Loucy (cell line): ENCODE data around the gene DLK1.

Experiments used
- EZH2phosphoT487 ChIP-seq: fragments of 200-600 bp; IDR thresholded peaks from 2 replicates; pipeline ENCODE4 v1.6.1; 2018; ENCODE audit warnings: antibody characterized with exemption, mild to moderate bottlenecking, moderate library complexity, borderline replicate concordance
- TF ChIP-seq, protein P1 (sequence below): fragments of 200-600 bp; sonication (generic); conservative IDR thresholded peaks from 2 replicates; pipeline ENCODE4 v1.5.1; 2014; ENCODE audit warnings: mild to moderate bottlenecking, antibody characterized with exemption, low read length

DNA sequence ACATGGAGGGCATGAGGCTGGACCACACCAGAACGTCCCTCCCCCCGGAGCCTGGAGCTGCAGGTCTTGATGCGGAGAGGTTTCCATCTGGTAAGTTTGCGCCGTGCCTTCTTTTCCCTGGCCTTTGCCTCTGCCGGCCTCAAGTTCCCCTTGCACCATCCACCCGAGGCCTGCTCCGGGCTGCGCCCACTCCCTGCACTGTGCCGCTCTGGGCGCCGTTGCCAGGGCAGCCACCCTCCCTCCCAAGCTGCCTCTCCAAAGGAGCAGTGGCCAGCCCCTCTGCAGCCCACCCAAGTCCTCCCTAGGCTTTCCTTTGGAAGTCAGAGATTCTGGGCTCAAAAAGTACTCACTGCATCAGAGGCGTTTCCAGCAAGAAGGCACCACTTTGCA is 53.0 kb downstream of the DLK1 start:
- TF ChIP-seq, protein P1, sequence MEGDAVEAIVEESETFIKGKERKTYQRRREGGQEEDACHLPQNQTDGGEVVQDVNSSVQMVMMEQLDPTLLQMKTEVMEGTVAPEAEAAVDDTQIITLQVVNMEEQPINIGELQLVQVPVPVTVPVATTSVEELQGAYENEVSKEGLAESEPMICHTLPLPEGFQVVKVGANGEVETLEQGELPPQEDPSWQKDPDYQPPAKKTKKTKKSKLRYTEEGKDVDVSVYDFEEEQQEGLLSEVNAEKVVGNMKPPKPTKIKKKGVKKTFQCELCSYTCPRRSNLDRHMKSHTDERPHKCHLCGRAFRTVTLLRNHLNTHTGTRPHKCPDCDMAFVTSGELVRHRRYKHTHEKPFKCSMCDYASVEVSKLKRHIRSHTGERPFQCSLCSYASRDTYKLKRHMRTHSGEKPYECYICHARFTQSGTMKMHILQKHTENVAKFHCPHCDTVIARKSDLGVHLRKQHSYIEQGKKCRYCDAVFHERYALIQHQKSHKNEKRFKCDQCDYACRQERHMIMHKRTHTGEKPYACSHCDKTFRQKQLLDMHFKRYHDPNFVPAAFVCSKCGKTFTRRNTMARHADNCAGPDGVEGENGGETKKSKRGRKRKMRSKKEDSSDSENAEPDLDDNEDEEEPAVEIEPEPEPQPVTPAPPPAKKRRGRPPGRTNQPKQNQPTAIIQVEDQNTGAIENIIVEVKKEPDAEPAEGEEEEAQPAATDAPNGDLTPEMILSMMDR: no peak
- TF ChIP-seq EZH2phosphoT487: no peak
